GM10248 (cell line): ENCODE data around the gene CFAP77.

Source experiments
- CTCF ChIA-PET: fragments of 300-600 bp; sonication (Branson Sonifier 250); formaldehyde crosslinking; extraction: SDS; loops from one replicate; lab custom pipeline; 2021; ENCODE audit warnings: antibody characterized with exemption; lab: Yijun Ruan, JAX
- POLR2A ChIA-PET: fragments of 350-650 bp; sonication (Branson Sonifier 250); formaldehyde crosslinking; extraction: SDS; loops from one replicate; lab custom pipeline; 2020; ENCODE audit warnings: antibody characterized with exemption; lab: Yijun Ruan, JAX
- DNase-seq: peaks from one replicate; pipeline ENCODE4 v3.0.0; 2012; ENCODE audit errors: extremely low spot score
- CTCF ChIP-seq: IDR thresholded peaks from 2 replicates; pipeline ENCODE4 v1.5.1; 2012; ENCODE audit warnings: mild to moderate bottlenecking, low read depth; ENCODE audit errors: extremely low read depth, missing control alignments, control extremely low read depth

CFAP77 gene

GRCh38 chr9:132541870-132542830 is 132.1 kb downstream of the CFAP77 start:
- no peak for TF ChIP-seq CTCF
- ChIA-PET POLR2A (no interaction called here), CTCF (no interaction called here)
- DNase-seq: no peak

- CTCF ChIA-PET: no interaction called here
- POLR2A ChIA-PET: no interaction called here
- TF ChIP-seq CTCF: no peak
- DNase-seq: no peak
Measured at GRCh38 chr9:132543251-132543650, 133.2 kb downstream of the CFAP77 start.

- ChIA-PET CTCF (no interaction called here), POLR2A (no interaction called here)
- TF ChIP-seq CTCF: no peak
- DNase-seq: no peak
Measured at GRCh38 chr9:132543960-132544359, 133.9 kb downstream of the CFAP77 start.

GRCh38 chr9:132545578-132545977 is 135.6 kb downstream of the CFAP77 start:
- CTCF ChIA-PET: no interaction called here
- TF ChIP-seq CTCF: no peak
- DNase-seq: no peak
- POLR2A ChIA-PET: no interaction called here

- POLR2A ChIA-PET: no interaction called here
- CTCF ChIA-PET: no interaction called here
- TF ChIP-seq CTCF: no peak
- no peak for DNase-seq
Measured at GRCh38 chr9:132546148-132547051, 136.4 kb downstream of the CFAP77 start.

- ChIA-PET CTCF (no interaction called here), POLR2A (no interaction called here)
- no peak for TF ChIP-seq CTCF
- no peak for DNase-seq
Measured at GRCh38 chr9:132547052-132547431, 137.0 kb downstream of the CFAP77 start.
